ENCODE results near the gene SPIRE2.
"Not testable (repeated sequence)": the region's sequence is repeated elsewhere in the genome, so short reads cannot be mapped to it uniquely, and the experiment has no call there.

- TF ChIP-seq CTCF (optimal IDR thresholded peaks at IDR 0.05 in 1 of 3, IDR thresholded peaks at IDR 0.05 in 1 of 3, conservative IDR thresholded peaks at IDR 0.05 in 1 of 3; ENCODE audit: extremely low read depth in 1 of 3, insufficient read depth in 2 of 3, low read length in 3 of 3); EZH2 (IDR thresholded peaks at IDR 0.05; ENCODE audit: low read length): not testable (repeated sequence)
Observed at GRCh38 chr16:89823824-89824148, 4.5 kb upstream of the SPIRE2 start.
